SJCRH30 (cell line): ENCODE measurements around the gene SHOC2. TPM values are rescaled to one million over a fixed set of nuclear protein-coding genes. Genes with fewer than 3 reads are reported as not detected.

Experiments used
- DNase-seq, 2 experiments: peaks; one replicate each; pipeline ENCODE4 v3.0.0-alpha.2; 2015 to 2020
- H3K27ac ChIP-seq: fragments of 250-450 bp; sonication (Bioruptor Pico); 2 replicates; pipeline ENCODE4 v1.5.1; 2020; ENCODE audit warnings: mild to moderate bottlenecking, moderate library complexity
- H3K27me3 ChIP-seq: fragments of 250-450 bp; sonication (Bioruptor Pico); 2 replicates; pipeline ENCODE4 v1.5.1; 2020; ENCODE audit warnings: mild to moderate bottlenecking, moderate library complexity
- H3K36me3 ChIP-seq: fragments of 250-450 bp; sonication (Bioruptor Pico); 2 replicates; pipeline ENCODE4 v1.5.1; 2020; ENCODE audit warnings: mild to moderate bottlenecking, moderate library complexity
- H3K4me1 ChIP-seq: fragments of 250-450 bp; sonication (Bioruptor Pico); 2 replicates; pipeline ENCODE4 v1.5.1; 2020; ENCODE audit warnings: mild to moderate bottlenecking, moderate library complexity
- H3K4me3 ChIP-seq: fragments of 250-450 bp; sonication (Bioruptor Pico); 2 replicates; pipeline ENCODE4 v1.5.1; 2020; ENCODE audit warnings: mild to moderate bottlenecking, moderate library complexity
- H3K9me3 ChIP-seq: fragments of 250-450 bp; sonication (Bioruptor Pico); replicated peaks from 2 replicates; pipeline ENCODE4 v1.5.1; 2020; ENCODE audit warnings: mild to moderate bottlenecking, moderate library complexity
- total RNA-seq: library from RNA; depleted of rRNA; stranded (reverse); fragments of >200 nt; shearing (Covaris generic); gene quantifications from 2 replicates; pipeline ENCODE4 v1.2.3, GENCODE V29; 2014; rRNA removed

The SHOC2 gene
- 27.1 and 29.0 TPM in 2 replicates for total RNA-seq

DNA sequence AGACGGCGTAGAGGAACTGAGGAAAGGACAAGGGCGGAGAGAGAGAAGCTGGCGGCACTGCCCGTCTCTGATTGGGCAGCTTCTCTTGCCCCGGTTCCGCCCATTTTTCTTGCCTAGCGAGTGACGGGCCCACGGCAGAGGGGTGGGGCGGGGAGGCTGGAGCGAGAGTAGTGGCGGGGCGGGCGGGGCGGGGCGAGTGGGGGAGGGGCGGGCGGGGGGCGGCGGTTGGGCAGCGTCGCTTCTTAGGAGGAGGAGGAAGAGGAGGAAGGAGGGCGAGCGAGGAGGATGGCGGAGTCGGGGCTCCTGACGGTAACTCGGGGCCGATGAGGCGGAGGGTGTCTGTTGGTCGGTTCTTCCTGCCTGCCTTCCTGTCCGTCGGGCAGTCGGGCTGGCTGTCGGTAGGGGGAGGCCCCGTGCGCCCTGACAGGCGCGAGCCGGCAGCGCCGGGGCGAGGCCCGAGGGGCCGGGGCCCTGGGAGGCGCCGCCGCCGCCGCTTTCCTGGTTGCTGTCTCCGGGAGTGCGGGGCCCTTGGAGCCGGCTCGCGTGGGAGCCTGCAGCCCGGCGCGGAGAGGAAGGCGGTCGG lies at the start of gene SHOC2:
SHOC2 (plus strand) TSS at position 256 of the 583 bp plus-strand sequence. CDS start 44,755 bp downstream, outside the sequence.
- Histone ChIP-seq H3K4me1 (peaks cover 6% of the 10 kb centered on the region), H3K4me3 (peak within 1 kb of the TSS; percentile 84), H3K36me3 (no peaks in the 10 kb centered on the region), H3K9me3 (no peaks in the 10 kb centered on the region), H3K27ac (peak within 1 kb of the TSS; percentile 88), H3K27me3 (no peaks in the 10 kb centered on the region)
- peak; percentile 76 to 100 for DNase-seq

- H3K27me3 ChIP-seq = no peaks in the 10 kb centered on the region
- peaks cover 42% of the 10 kb centered on the region for H3K4me1 ChIP-seq
- peak overlapping the region; percentile 96 for H3K27ac ChIP-seq
- H3K36me3 ChIP-seq = no peaks in the 10 kb centered on the region
- no peaks in the 10 kb centered on the region for H3K9me3 ChIP-seq
- no peak for DNase-seq
- peak overlapping the region; percentile 77 for H3K4me3 ChIP-seq
These were observed 48.5 kb upstream of the SHOC2 start for GRCh38 chr10:110870823-110871297.

DNA sequence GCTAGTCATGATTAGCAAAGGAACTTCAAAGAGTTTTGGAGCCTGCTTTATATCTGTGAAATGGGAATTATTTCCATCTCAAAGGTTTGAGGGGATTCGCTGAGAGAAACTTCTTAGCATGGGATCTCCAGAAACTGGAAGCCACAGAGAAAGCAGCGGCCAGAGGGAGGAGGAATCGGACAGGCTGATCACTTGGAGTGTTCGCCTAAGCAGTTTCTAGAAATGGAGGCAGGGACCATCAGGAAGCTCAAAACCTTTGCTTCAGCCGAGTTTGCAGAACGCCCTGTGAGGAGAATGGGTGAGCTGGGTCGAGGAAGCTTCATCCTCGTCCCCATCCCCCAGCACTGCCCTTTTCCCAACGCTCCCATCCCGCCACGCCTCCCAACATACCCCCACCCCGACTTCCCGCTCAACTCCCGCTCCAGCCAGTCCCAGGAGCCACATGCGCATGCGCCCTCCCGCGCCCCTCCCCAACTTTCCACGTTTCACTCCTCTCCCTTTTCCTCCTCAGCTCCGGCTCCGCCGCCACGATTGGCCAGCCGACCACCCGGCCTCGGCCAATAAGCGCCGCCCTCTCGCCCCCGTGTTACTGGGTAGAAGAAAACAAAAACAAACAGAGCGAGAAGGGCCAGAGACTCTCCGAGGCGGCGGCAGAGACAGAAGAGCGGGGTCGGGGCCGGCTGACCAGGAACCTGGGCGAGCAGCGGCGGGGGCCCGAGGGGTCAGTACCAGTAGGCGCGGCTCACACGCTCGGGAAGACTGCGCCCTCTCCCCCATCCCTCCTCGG lies 47.9 kb upstream of the SHOC2 start, which contains the start of gene PDCD4:
PDCD4 (plus strand) TSS at position 631 of the 787 bp plus-strand sequence. CDS start 4,100 bp downstream, outside the sequence.
- H3K4me1 ChIP-seq = peaks cover 42% of the 10 kb centered on the region
- peak; percentile 99 to 100 for DNase-seq
- H3K27me3 ChIP-seq = no peaks in the 10 kb centered on the region
- no peaks in the 10 kb centered on the region for H3K9me3 ChIP-seq
- H3K36me3 ChIP-seq = no peaks in the 10 kb centered on the region
- peak within 1 kb of the TSS; percentile 96 for H3K27ac ChIP-seq
- H3K4me3 ChIP-seq = peak within 1 kb of the TSS; percentile 77

GRCh38 chr10:110872145-110872983 lies 47.0 kb upstream of the SHOC2 start:
- DNase-seq = peak; percentile 94 to 95
- no peaks in the 10 kb centered on the region for H3K9me3 ChIP-seq
- peak overlapping the region; percentile 96 for H3K27ac ChIP-seq
- peaks cover 34% of the 10 kb centered on the region for H3K4me1 ChIP-seq
- H3K27me3 ChIP-seq = no peaks in the 10 kb centered on the region
- H3K36me3 ChIP-seq = no peaks in the 10 kb centered on the region
- peak overlapping the region; percentile 77 for H3K4me3 ChIP-seq

- no peaks in the 10 kb centered on the region for H3K9me3 ChIP-seq
- H3K27ac ChIP-seq = peak overlapping the region; percentile 96
- H3K27me3 ChIP-seq = no peaks in the 10 kb centered on the region
- H3K4me1 ChIP-seq = peaks cover 26% of the 10 kb centered on the region
- peak overlapping the region; percentile 77 for H3K4me3 ChIP-seq
- H3K36me3 ChIP-seq = no peaks in the 10 kb centered on the region
- DNase-seq = peak in 1 of 2 experiments; percentile 29
These were observed 46.1 kb upstream of the SHOC2 start for GRCh38 chr10:110872984-110873923.

DNA sequence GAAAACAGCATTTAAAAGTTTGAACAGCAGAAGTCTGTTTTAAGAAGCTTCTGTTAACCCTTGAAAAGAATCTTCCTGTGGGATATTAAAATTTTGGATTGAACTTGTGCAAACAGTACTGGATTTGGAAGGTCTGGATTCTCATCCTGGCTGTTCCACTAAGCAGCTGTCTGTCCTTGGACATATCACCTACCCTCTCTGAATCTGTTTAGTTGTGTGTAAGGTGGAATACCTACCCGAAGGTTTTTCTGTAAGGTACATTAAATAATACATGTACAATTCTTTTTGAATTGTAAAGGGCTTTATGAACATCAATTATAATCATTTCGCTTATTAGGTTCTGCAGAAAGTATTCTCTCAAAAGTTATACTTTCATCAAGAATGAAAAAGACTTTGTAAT lies 45.5 kb upstream of the SHOC2 start:
- H3K36me3 ChIP-seq = peaks cover 5% of the 10 kb centered on the region
- H3K4me3 ChIP-seq = peak overlapping the region; percentile 77
- H3K27ac ChIP-seq = peak overlapping the region; percentile 96
- H3K4me1 ChIP-seq = peaks cover 26% of the 10 kb centered on the region
- no peaks in the 10 kb centered on the region for H3K27me3 ChIP-seq
- no peak for DNase-seq
- no peaks in the 10 kb centered on the region for H3K9me3 ChIP-seq

DNA sequence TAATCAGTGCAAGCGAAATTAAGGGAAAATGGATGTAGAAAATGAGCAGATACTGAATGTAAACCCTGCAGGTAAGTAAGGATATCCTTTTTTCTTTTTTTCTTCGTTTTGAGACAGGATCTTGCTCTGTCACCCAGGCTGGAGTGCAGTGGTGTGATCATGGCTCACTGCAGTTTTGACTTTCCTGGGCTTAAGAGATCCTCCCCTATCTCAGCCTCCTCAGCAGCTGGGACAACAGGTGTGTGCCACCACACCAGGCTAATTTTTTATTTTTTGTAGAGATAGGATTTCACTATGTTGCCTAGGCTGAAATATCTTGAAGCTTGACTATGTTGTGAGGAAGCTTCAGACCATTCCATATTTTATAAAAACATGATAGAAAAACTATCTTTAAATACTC lies 43.4 kb upstream of the SHOC2 start:
- peaks cover 5% of the 10 kb centered on the region for H3K36me3 ChIP-seq
- H3K4me3 ChIP-seq = no peak overlapping the region
- no peaks in the 10 kb centered on the region for H3K9me3 ChIP-seq
- H3K27me3 ChIP-seq = no peaks in the 10 kb centered on the region
- peak overlapping the region; percentile 3; the same call in 1 of the 2 replicates for H3K27ac ChIP-seq
- DNase-seq = peak; percentile 63 to 77
- H3K4me1 ChIP-seq = peaks cover 23% of the 10 kb centered on the region

DNA sequence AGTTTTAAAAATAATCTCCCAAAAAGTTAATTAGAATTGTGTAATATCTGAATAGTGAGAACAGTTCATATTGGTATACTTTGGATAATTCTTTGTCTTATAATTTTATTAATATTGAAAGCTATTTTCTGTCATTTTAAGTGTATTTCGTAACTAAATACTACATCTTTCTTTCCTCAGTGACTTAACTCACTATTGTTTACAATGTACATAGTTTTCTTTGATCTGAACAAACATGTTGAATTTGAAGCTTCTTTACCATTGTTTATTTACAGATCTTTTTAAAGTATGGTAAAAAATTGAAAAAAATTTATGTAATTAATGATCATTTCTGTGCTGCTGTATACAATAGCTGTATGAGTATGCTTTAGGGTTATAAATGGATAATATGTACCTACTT lies 42.6 kb upstream of the SHOC2 start:
- no peaks in the 10 kb centered on the region for H3K27me3 ChIP-seq
- no peak for DNase-seq
- H3K27ac ChIP-seq = no peak overlapping the region
- peaks cover 21% of the 10 kb centered on the region for H3K4me1 ChIP-seq
- H3K9me3 ChIP-seq = no peaks in the 10 kb centered on the region
- peaks cover 10% of the 10 kb centered on the region for H3K36me3 ChIP-seq
- no peak overlapping the region for H3K4me3 ChIP-seq

- Histone ChIP-seq H3K36me3 (peaks cover 14% of the 10 kb centered on the region), H3K27me3 (no peaks in the 10 kb centered on the region), H3K9me3 (no peaks in the 10 kb centered on the region), H3K4me3 (no peak overlapping the region), H3K27ac (no peak overlapping the region), H3K4me1 (peaks cover 14% of the 10 kb centered on the region)
- no peak for DNase-seq
These were observed 39.4 kb upstream of the SHOC2 start for GRCh38 chr10:110880012-110880411.

DNA sequence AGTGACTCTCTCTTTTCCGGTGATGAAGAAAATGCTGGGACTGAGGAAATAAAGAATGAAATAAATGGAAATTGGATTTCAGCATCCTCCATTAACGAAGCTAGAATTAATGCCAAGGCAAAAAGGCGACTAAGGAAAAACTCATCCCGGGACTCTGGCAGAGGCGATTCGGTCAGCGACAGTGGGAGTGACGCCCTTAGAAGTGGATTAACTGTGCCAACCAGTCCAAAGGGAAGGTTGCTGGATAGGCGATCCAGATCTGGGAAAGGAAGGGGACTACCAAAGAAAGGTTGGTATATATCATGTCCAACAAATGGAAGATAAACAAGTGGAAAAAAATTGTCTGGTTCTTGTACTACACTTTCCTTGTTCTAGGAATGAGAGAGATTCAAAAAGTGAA lies 38.2 kb upstream of the SHOC2 start:
- no peak for DNase-seq
- H3K9me3 ChIP-seq = no peaks in the 10 kb centered on the region
- H3K4me3 ChIP-seq = no peak overlapping the region
- H3K4me1 ChIP-seq = peaks cover 3% of the 10 kb centered on the region; the same call in 1 of the 2 replicates
- H3K36me3 ChIP-seq = peaks cover 16% of the 10 kb centered on the region
- H3K27me3 ChIP-seq = no peaks in the 10 kb centered on the region
- no peak overlapping the region for H3K27ac ChIP-seq

- Histone ChIP-seq H3K27me3 (no peaks in the 10 kb centered on the region), H3K27ac (no peak overlapping the region), H3K36me3 (peaks cover 16% of the 10 kb centered on the region), H3K4me3 (no peak overlapping the region), H3K9me3 (no peaks in the 10 kb centered on the region), H3K4me1 (no peaks in the 10 kb centered on the region)
- no peak for DNase-seq
These were observed 37.5 kb upstream of the SHOC2 start for GRCh38 chr10:110881905-110882304.

GRCh38 chr10:110883924-110884323 lies 35.5 kb upstream of the SHOC2 start:
- peaks cover 18% of the 10 kb centered on the region for H3K36me3 ChIP-seq
- no peaks in the 10 kb centered on the region for H3K9me3 ChIP-seq
- no peaks in the 10 kb centered on the region; the same call in 1 of the 2 replicates for H3K4me1 ChIP-seq
- no peak overlapping the region for H3K4me3 ChIP-seq
- no peak for DNase-seq
- H3K27ac ChIP-seq = no peak overlapping the region
- H3K27me3 ChIP-seq = no peaks in the 10 kb centered on the region

DNA sequence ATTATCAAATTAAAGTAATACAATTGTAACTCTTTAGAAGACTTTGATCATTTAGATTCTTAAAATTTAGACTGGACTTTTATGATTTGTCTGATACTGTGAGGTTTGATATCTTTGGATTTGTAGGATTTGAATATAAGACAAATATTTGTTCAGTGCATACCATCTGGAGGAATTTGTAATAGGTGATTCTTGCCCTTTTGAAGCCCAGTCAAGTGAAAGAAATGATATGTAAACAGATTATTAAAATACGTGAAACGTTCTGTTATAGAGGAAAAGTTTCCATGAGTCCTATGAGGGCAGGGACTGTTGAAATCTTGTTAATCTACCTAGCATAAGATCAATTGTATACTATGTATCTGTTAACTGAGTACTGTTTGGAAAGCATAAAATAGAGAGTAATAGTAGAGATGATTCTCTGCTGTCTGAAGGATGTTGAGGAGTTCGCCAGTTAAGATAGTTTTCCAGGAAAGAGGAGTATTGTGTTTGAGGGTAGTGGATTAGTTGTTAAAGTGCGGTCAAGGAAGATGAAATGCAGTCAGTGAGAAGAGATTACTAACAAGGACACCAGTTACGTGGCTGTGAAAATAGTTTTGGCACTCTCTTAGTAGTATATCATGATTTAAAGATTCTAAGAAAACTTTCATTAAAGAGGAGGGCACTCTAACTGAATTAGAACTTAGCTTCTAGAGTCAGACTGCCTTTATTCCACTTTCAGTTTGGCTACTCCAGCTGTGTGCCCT lies 33.3 kb upstream of the SHOC2 start:
- no peak overlapping the region for H3K4me3 ChIP-seq
- H3K4me1 ChIP-seq = no peaks in the 10 kb centered on the region; the same call in 1 of the 2 replicates
- H3K27me3 ChIP-seq = no peaks in the 10 kb centered on the region
- H3K27ac ChIP-seq = no peak overlapping the region
- peaks cover 31% of the 10 kb centered on the region for H3K36me3 ChIP-seq
- H3K9me3 ChIP-seq = no peaks in the 10 kb centered on the region
- DNase-seq = no peak
